ENCODE results near the gene DOK7.

DNA sequence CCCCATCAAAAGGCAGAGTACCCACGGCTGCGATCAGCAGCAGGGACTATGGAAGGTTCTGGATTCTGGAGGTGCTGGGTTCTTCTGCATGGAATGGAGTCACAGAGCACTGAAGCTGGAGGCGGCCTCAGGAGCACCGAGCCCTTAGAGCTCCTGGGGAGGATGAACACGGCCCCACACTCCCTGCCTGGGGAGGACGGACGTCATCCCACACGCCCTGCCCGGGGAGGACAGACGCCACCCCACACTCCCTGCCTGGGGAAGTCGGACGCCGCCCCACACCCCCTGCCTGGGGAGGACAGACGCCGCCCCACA is 59.2 kb downstream of the DOK7 start:
- TF ChIP-seq, protein P1, sequence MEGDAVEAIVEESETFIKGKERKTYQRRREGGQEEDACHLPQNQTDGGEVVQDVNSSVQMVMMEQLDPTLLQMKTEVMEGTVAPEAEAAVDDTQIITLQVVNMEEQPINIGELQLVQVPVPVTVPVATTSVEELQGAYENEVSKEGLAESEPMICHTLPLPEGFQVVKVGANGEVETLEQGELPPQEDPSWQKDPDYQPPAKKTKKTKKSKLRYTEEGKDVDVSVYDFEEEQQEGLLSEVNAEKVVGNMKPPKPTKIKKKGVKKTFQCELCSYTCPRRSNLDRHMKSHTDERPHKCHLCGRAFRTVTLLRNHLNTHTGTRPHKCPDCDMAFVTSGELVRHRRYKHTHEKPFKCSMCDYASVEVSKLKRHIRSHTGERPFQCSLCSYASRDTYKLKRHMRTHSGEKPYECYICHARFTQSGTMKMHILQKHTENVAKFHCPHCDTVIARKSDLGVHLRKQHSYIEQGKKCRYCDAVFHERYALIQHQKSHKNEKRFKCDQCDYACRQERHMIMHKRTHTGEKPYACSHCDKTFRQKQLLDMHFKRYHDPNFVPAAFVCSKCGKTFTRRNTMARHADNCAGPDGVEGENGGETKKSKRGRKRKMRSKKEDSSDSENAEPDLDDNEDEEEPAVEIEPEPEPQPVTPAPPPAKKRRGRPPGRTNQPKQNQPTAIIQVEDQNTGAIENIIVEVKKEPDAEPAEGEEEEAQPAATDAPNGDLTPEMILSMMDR (IDR thresholded peaks at IDR 0.05) = no peak
- no peak for TF ChIP-seq ZFX (IDR thresholded peaks at IDR 0.05; ENCODE audit: borderline replicate concordance)

Data from 22Rv1 (cell line).